GM19238 (cell line): Measurements from ENCODE around the gene VASH1.
A peak's percentile ranks its signal among the peaks of the same experiment; 100 is the strongest.

Source experiments
- DNase-seq: peaks from one replicate; pipeline ENCODE4 v3.0.0; 2011; ENCODE audit warnings: low spot score; ENCODE audit not compliant: insufficient read length

The VASH1 gene

GRCh38 chr14:76784266-76784874 lies 23.1 kb downstream of the VASH1 start:
- no peak for DNase-seq

GRCh38 chr14:76784881-76785280 lies 23.6 kb downstream of the VASH1 start:
- peak; percentile 78 for DNase-seq

GRCh38 chr14:76786601-76787000 lies 25.3 kb downstream of the VASH1 start:
- DNase-seq: no peak

DNA sequence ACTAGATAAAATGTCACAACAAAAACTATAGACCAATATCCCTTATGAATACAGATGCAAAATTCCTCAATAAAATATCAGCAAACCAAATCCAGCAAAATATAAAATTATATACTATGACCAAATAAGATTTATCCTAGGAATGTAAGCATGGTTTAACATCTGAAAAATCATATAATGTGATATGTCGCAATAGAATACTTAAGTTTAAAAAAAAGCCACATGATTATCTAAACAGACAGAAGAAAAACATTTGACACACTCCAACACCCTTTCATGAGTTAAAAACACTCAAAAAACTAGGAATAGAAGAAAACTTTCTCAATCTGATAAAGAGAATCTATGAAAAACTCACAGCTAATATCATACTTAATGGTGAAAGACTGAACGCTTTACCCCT lies 31.2 kb downstream of the VASH1 start:
- DNase-seq: no peak

DNA sequence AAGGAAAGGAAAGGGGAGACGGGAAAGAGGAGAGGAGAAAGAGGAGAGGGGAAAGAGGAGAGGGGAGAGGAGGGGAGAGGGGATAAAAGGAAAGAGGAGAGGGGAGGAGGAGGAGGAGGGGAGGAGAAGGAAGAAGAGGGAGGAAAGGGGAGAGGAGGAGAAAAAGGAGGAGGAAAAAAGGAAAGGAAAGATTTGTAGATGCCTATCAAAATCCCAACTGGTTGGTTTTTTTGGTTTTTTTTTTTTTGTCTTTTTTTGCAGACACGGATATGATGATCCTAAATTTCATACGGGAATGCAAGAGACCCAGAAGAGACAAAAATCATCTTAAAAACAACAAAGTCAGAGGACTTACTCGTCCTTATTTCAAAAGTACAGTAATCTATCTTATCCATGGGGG lies 32.1 kb downstream of the VASH1 start:
- no peak for DNase-seq

DNA sequence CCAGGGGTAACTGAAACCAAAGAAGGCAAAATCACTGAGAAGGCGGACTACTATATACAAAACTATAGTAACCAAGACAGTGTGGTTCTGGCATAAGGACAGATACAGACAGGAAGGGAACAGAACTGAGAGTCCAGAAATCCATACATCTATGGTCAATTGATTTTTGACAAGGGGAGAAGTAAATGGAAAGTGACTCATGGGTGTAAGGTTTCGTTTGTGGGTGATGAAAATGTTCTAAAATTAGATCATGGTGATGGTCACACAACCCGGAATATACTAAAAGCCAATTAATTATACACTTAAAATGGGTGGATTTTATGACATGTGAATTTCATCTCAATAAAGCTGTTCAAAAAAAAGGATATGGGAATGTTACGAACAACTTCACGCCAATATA lies 32.7 kb downstream of the VASH1 start:
- DNase-seq: no peak

DNA sequence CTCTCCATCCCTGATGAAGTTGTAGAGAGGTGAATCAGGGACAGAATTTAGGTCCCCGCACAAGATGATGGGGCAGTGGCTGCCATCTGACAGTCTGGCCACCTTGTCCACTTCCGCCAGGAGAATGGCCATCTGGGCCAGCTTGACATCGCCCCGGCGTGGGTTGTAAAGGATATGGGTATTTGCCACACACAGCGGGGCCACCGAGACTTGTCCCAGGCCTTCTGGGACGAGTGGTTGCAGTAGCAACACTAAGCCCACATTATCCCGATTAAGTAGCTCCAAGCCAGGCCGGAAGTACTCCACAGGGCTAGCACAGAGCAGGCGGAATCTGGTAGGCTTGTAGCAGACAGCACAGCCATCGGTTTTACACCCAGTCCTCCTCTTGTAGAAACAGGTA lies 45.2 kb downstream of the VASH1 start:
- DNase-seq: no peak

DNA sequence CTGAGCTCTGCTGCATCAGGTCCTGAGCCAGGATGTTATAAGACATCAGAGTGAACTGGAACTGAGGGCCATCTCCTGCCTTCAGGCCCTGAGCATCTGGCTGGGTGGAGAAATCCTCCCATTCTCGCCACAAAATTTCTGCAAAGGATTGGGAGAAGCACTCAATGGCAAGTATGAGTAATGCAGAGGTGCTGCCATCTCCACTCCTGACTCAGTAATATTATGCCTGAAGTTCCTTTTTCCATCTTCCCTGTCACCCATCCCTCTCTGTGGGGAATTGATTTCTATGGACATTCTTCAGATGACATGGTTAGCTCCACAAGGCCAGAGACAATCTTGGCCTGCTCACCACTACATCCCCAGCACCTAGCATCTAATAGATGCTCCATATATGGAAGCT lies 46.7 kb downstream of the VASH1 start:
- DNase-seq: no peak

DNA sequence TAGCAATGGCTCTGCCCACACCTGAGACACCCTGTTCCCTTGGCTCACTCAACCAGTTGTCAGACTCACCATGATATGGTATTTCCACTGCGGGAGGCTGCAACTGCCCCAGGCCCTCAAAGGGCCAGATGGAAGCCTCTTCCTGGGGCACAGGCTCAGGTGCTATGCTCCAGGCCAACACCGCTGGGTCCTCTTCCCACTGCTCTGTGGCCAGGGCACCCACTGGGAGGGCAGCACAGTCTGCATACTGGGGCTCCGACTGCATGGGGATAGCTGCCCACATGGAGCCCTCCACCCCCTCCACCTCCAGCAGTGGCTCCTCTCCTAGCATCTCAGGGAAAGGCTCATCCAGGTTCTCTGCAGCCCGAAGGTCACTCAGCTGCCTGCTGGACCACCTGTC lies 47.7 kb downstream of the VASH1 start:
- no peak for DNase-seq

DNA sequence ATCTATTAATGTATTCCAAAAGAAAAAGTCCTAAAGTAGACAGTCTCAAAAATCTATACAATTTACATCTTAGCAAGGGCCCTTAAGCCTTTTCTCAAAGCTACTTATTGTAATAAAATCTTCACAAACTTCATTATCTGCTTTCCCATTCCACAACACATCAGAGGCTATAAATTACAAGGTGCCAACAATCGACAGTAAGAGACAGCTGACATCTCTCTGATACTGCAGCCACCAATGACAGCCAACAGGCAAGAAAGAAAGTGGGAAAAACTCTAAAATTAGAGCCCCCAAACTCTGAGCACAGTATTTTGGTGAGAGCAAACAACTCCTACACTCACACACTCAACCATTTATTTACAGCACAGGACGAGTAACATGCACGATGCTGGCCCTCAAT lies 49.3 kb downstream of the VASH1 start:
- no peak for DNase-seq

DNA sequence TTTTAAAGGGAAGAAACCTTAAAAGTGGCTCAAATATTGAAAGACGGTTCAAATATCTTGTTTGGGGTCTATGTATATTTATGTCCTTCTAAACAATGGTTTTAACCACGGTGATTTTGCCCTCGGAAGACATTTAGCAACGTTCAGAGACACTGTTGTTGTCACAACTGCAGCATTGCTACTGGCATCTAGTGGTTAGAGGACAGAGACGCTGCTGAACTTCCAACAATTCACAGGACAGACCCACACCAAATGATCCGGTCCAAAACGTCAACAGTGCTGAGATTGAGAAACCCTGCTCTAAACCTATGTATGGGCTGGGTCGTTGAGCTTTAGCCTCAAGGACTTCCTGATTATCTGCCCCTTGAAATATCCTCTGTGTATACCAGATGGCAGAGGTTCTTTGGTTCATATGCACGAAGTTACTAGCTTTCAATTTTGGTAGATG lies 49.7 kb downstream of the VASH1 start:
- no peak for DNase-seq

DNA sequence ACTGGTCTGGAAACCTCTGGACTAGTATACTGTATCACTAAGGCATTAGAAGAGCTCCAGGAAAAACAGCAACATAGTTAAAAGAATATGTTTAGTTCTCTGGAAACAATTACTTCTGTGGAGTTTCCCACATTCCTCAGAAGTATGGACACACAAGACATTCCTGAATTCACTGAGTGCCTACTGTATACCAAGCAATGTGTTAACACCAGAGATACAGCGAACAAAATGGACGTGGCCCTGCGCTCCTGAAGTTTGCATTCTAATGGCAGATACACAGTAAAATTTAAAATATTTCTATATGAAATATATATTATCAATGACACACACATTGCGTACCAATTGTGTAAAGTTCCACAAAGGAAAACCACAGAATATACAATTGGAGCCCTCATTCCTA lies 50.3 kb downstream of the VASH1 start:
- no peak for DNase-seq

DNA sequence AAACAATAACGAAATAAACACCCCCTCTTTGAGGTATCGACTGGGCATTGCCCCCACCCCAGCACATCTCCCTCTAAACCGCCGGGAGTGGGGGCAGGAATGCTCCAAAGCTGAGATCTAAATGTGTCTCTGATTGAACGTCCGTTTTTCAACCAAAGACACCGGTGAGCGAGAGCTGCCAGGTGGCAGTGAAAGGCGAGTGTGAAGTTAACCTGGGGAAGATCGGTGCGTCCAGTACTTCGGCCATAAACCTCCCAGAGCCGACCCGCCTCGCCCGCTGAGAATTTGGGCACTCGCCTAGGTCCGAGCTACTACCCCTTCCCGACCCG lies 50.8 kb downstream of the VASH1 start:
- DNase-seq: no peak

DNA sequence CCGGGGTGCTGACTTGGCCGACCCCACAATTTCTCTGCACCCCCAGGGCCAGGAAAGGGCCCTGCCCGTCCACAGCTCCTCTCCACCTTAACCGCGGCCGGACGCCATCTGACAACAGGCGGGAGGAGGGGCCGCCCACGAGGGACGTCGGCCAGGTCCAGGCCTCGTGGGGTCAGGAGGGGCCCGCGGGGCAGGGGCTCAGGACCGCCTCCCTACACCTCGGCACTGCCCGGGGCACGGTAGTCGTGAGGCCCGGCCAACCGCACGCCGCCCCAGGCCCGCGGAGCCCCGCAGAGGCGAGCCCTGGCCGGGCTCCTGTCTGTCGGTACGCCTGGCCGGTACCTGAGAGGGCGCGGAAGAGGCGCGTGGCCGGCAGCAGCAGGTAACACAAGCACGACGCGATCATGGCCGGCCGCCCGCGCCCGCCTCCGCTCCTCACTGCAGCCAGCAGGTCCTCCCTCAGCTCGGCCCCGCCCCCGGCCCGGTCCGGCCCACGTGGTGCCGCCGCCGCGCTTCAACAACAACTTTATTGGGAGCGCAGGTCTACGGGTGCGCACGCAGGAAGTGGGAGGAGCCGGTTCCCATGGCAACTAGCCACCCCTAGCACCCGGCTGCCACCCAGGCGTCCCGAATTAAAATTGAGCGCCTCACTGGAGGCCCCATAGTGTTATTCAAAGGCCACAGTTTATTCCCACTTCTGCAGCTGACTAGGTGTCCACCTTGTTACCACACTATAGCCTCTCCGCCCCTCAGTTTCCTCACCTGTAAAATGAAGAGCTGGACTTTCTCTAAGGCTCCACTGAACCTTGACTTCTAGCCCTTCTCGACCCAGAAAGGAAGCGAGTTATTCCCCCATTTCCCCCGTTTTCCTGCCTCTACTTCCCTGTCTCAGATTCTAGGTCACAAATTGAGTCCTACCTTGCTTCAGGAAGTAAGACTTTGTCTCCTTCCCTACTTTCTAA lies 51.4 kb downstream of the VASH1 start, which contains the start of gene ANGEL1:
Gene ANGEL1 (minus strand): TSS at position 461 of the 962 bp plus-strand sequence. CDS start 55 bp downstream, at position 406.
- peak; percentile 86 for DNase-seq

DNA sequence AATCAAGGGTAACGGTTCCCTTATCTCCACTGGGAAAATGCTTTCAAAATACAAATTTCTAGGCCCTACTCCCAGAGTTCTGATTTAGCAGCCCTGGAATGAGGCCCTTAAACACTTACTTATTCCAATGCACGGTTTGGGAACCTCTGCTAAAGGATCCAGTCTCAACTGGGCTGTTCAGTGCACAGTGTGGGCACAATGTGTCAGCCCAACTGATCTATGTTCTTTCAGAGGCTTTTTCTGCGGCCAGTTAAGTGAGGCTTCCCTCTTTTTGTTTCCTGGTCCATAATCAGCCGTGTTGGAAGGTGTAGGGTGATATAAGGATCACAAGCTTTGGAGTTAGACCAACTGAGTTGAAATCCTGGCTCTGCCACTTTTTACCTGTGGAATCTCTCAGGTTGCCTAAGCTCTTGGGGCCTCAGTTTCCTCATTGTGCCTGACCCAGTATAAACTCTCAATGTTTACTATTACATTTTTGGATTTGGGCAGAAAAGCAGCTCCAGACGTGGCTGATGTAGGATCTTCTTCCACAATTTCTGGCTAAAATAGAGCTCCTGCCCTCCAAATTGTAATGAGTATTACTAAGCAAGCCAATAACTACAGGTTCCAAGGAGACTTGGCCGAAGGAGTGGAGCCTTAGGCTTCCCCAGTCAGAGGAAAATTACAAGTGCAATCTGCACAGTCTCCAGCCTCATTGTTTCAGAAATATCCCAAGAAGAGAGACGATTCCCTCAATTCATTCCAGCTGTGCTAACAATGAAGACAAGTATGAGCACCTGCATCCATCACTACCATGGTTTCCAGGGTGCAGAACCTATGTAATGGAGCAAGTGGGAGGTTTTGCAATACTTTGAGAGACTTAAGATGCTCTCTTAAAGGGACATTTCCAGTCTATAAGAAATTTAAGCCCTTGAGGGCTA lies 53.7 kb downstream of the VASH1 start:
- no peak for DNase-seq

GRCh38 chr14:76820700-76821099 lies 59.4 kb downstream of the VASH1 start:
- no peak for DNase-seq

DNA sequence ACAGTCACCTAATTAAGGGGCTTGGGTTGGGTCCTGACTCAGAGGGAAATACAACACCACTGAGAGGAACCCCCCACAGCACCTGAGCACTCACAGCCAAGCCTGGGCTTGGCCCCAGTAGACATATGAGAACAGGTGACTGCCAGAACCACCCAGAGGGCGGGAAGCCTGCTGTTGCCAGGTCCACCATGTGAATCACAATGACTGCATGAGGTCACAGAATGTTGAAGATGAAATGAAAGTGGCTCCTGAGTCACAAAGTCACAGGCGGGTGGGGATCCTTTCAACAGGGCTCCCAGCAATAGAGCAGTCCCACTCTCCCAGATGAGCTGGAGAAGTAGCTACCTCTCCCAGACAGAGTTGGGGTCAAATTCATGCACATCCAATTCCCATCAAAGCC lies 64.9 kb downstream of the VASH1 start, which contains the start of gene LRRC74A:
Gene LRRC74A (plus strand): TSS at position 287 of the 400 bp plus-strand sequence. CDS start 290 bp downstream, outside the sequence.
- DNase-seq: no peak

DNA sequence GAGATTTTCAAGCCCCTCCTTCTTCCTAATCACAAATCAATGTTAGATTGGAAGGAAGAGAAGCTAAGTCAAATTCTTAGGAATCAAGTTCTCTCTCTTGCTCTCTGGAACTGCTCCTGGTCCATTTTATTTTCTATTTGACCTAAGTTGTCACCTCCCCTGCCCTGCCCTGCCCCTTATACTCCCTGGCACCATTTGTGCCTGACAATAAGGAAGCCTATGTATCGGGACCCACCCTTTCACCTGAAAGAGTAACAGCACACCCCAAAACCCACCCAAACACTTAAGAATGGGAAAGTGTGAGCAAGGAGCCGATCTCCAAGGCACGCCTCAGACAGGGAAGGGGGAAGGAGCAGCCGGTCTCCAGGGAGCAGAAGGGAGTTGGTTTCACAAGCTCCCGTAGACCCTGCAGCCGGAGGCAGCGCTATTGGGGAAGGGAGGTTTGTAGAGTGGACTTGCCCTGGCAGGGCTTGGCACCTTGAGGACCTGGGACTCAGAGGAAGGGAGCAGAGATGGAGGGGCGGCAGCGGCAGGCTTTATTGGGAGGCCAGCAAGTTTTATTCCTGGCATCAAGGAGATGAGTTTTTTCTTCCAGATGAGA lies 66.5 kb downstream of the VASH1 start:
- no peak for DNase-seq

DNA sequence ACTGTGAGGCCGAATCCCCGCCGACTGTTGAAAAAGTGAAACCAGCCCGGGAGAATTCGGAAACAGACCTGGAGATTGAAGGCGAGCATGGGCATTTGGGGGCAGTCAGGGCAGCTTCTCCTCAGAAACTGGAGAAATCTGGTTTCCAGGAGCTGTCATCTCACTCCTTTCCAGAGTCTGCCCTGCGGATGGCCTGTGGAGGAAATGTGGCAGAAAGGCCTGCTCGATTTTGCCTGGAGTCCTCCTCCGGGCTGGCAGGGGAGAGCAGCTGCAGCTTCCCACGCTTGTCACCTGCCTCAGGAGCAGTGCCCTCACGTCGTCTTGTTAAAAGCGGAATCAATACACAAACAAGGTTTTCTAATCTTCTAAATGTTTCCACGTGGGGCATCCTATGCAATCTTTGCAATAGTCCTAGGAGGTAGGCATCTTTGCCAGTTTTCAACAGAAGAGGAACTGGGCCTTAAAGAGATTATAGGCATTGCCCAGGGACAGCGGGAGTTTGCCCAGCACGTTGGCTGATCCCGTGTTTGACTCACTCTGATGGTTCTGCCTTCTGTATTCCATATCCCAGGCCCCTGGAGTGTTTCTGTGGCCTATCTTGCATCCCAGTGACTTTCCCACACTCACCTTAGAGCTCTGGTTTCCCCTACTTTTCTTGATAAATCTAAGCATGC lies 67.2 kb downstream of the VASH1 start:
- DNase-seq: no peak

- no peak for DNase-seq
Observed at GRCh38 chr14:76829013-76829365, 67.7 kb downstream of the VASH1 start.
